GM23338 (cell line): Measurements from ENCODE around the gene GNAI3. TPM values are rescaled to one million over a fixed set of nuclear protein-coding genes. Genes with fewer than 3 reads are reported as not detected.
A peak's percentile ranks its signal among the peaks of the same experiment; 100 is the strongest.

Experiments
- ATAC-seq: fragments of 200-7000 bp; cut with Tn5 transposase; 3 replicates; pipeline ENCODE4 v1.9.1; 2020
- DNase-seq: peaks from one replicate; pipeline ENCODE4 v3.0.0-alpha.2; 2015; ENCODE audit warnings: low spot score
- H2AFZ ChIP-seq: fragments of 200-600 bp; sonication (generic); 2 replicates; pipeline ENCODE4 v1.8.0; 2016; ENCODE audit warnings: antibody characterized with exemption, mild to moderate bottlenecking, moderate library complexity
- H3F3A ChIP-seq: fragments of 200-600 bp; sonication (generic); replicated peaks from 2 replicates; pipeline ENCODE4 v1.8.0; 2017; ENCODE audit warnings: antibody characterized with exemption, mixed run types, low read depth
- H3K27ac ChIP-seq: fragments of 200-600 bp; sonication (generic); 2 replicates; pipeline ENCODE4 v1.6.1; 2016; ENCODE audit warnings: low read depth
- H3K27me3 ChIP-seq: fragments of 200-600 bp; sonication (generic); 2 replicates; pipeline ENCODE4 v1.8.0; 2016; ENCODE audit warnings: mild to moderate bottlenecking, mixed run types, moderate library complexity; ENCODE audit not compliant: insufficient read depth
- H3K36me3 ChIP-seq: fragments of 200-600 bp; sonication (generic); 2 replicates; pipeline ENCODE4 v1.8.0; 2016; ENCODE audit warnings: mild to moderate bottlenecking; ENCODE audit not compliant: insufficient read depth
- H3K4me1 ChIP-seq: fragments of 200-600 bp; sonication (generic); 2 replicates; pipeline ENCODE4 v1.8.0; 2016; ENCODE audit warnings: mild to moderate bottlenecking, moderate library complexity; ENCODE audit not compliant: insufficient read depth
- H3K4me2 ChIP-seq: fragments of 200-600 bp; sonication (generic); 2 replicates; pipeline ENCODE4 v1.7.1; 2017; ENCODE audit warnings: mixed run types
- H3K4me3 ChIP-seq: fragments of 200-600 bp; sonication (generic); 2 replicates; pipeline ENCODE4 v1.6.1; 2016; ENCODE audit warnings: mixed run types
- H3K79me2 ChIP-seq: fragments of 200-600 bp; sonication (generic); replicated peaks from 2 replicates; pipeline ENCODE4 v1.8.0; 2017; ENCODE audit warnings: mild to moderate bottlenecking; ENCODE audit not compliant: insufficient read depth
- H3K9me2 ChIP-seq: fragments of 200-600 bp; sonication (generic); 2 replicates; pipeline ENCODE4 v1.8.0; 2017; ENCODE audit not compliant: insufficient read depth
- H4K20me1 ChIP-seq: fragments of 200-600 bp; sonication (generic); replicated peaks from 2 replicates; pipeline ENCODE4 v1.8.0; 2017; ENCODE audit warnings: mild to moderate bottlenecking; ENCODE audit not compliant: insufficient read depth
- H3K27ac Mint-ChIP-seq: 2 replicates; pipeline ENCODE4 v1.8.0; 2020; ENCODE audit warnings: inconsistent platforms, mild to moderate bottlenecking, moderate library complexity, mixed read lengths
- H3K27me3 Mint-ChIP-seq: 3 replicates; pipeline ENCODE4 v1.8.0; 2022; ENCODE audit warnings: low read depth, mild to moderate bottlenecking, moderate library complexity, mixed read lengths, inconsistent platforms; ENCODE audit not compliant: insufficient read depth, poor library complexity
- H3K36me3 Mint-ChIP-seq: 3 replicates; pipeline ENCODE4 v1.8.0; 2021; ENCODE audit warnings: low read depth, mild to moderate bottlenecking, inconsistent platforms, moderate library complexity, mixed read lengths
- H3K4me1 Mint-ChIP-seq: 3 replicates; pipeline ENCODE4 v1.8.0; 2020; ENCODE audit warnings: mild to moderate bottlenecking, inconsistent platforms, mixed read lengths
- H3K4me3 Mint-ChIP-seq: 3 replicates; pipeline ENCODE4 v1.8.0; 2021; ENCODE audit warnings: moderate library complexity, mild to moderate bottlenecking, inconsistent platforms, mixed read lengths
- H3K9me3 Mint-ChIP-seq: 3 replicates; pipeline ENCODE4 v1.8.0; 2020; ENCODE audit warnings: moderate library complexity, mild to moderate bottlenecking, inconsistent platforms, mixed read lengths
- CREB1 ChIP-seq: fragments of 250-450 bp; sonication (Bioruptor Pico); IDR thresholded peaks from 2 replicates; pipeline ENCODE4 v1.5.0; 2020; ENCODE audit warnings: low read depth, mild to moderate bottlenecking, moderate library complexity
- CTCF ChIP-seq, 2 experiments: fragments of 200-600 bp in 1 of 2; sonication (generic) in 1 of 2; conservative IDR thresholded peaks; 2 replicates each; pipeline versions ENCODE4 v1.5.1 to v1.6.1; 2016 to 2017; ENCODE audit warnings: antibody characterized with exemption in 2 of 2, low read depth in 2 of 2, mild to moderate bottlenecking in 2 of 2, moderate library complexity in 1 of 2
- EZH2 ChIP-seq: fragments of 200-600 bp; sonication (generic); IDR thresholded peaks from one replicate; pipeline ENCODE4 v1.8.0; 2017; ENCODE audit warnings: antibody characterized with exemption, mild to moderate bottlenecking, low read depth; ENCODE audit not compliant: unreplicated experiment
- JUNB ChIP-seq: IDR thresholded peaks from one replicate; pipeline ENCODE4 v1.6.1; 2016; ENCODE audit warnings: antibody characterized with exemption; ENCODE audit not compliant: unreplicated experiment
- NANOG ChIP-seq: IDR thresholded peaks from 2 replicates; pipeline ENCODE4 v1.6.1; 2016; ENCODE audit warnings: antibody characterized with exemption, borderline replicate concordance
- POLR2AphosphoS5 ChIP-seq: IDR thresholded peaks from 2 replicates; pipeline ENCODE4 v1.6.1; 2016; ENCODE audit warnings: antibody characterized with exemption, low read depth
- STAT1 ChIP-seq: IDR thresholded peaks from one replicate; pipeline ENCODE4 v1.6.1; 2016; ENCODE audit warnings: antibody characterized with exemption; ENCODE audit not compliant: unreplicated experiment
- ZNF331 ChIP-seq: fragments of 250-450 bp; sonication (Bioruptor Pico); IDR thresholded peaks from 2 replicates; pipeline ENCODE4 v1.5.0; 2020; ENCODE audit warnings: low read depth, mild to moderate bottlenecking, moderate library complexity
- polyA plus RNA-seq: library from polyadenylated mRNA; unstranded; fragments of >200 nt; fragmentation: Nextera tagmentation; extraction: Ambion mirVana; gene quantifications from 2 replicates; pipeline ENCODE4 v1.2.1, GENCODE V29; 2016
- total RNA-seq: library from RNA; depleted of rRNA; stranded (reverse); fragments of >200 nt; shearing (Covaris generic); gene quantifications from 2 replicates; pipeline ENCODE4 v1.2.3, GENCODE V29; 2014

The GNAI3 gene
- total and polyA plus RNA-seq, 2 experiments from 2014 or later, result 4.5 to 10.2 TPM

DNA sequence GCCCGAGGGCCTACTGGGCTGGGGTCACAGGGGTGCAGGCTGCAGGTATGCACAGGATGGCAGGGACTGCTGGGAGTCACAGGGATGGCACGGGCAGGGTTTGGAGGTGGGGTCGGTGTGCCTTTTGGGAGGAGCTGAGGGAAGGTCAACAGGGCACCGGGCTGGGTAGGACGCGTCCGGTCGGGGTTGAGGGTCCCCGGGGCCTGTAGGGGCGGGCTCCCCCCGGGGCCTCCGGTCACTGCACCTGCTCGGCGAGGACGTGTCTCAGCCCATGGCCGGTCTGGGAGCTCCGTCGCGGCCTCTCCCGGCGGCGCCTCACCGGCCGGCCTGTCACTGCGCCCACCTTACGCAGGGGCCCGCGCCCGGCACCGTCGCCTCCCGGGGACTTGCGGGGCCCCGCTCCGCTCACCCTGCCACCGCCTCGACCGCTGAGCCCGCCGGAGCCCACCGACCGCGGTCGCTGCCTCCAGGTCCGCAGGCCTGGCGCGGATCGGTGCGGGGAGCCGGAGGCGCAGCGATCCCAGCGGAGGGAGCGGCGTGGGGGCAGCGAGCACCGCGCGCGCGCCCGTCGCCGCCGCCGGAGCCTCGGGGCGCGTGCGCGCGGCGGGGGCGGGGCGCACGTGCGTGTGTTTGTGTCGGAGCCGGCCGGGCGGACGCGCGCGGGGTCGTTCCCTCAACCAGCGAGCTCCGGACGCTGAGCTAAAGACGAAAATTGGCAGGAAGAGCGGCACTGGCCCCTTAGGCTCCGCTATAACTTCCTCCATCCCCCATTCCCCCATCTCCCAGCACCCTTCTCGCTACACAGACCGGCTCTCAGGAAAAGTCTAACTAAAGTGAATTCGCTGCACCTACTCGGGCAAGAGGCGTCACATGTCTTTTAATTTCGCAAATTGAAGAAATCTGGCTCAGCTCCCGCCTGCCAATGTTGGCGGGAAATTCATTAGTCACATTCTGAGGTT, 39.0 kb upstream of the GNAI3 start, which contains the start of gene AMIGO1:
Gene AMIGO1, minus strand, starts transcription at position 552 of the 959 bp plus-strand sequence. CDS start 815 bp downstream, outside the sequence.
- peak within 1 kb of the TSS; percentile 84 for H3K4me3 Mint-ChIP-seq
- no peaks in the 10 kb centered on the region for H4K20me1 ChIP-seq
- peak within 1 kb of the TSS; percentile 91 for H3K4me2 ChIP-seq
- H3K27me3 ChIP-seq, result peaks cover 36% of the 10 kb centered on the region
- H3K9me3 Mint-ChIP-seq, result no peaks in the 10 kb centered on the region
- no peaks in the 10 kb centered on the region; the same call in 1 of the 2 replicates for H3K9me2 ChIP-seq
- H2AFZ ChIP-seq, result peak within 1 kb of the TSS; percentile 99
- H3K27ac Mint-ChIP-seq, result no peak within 1 kb of the TSS
- peaks cover 7% of the 10 kb centered on the region; the same call in 1 of the 2 replicates for H3K4me1 ChIP-seq
- no peak within 1 kb of the TSS for H3K27ac ChIP-seq
- TF ChIP-seq CREB1 (no peak), NANOG (no peak), STAT1 (no peak)
- DNase-seq (peak; percentile 85), ATAC-seq (peak; percentile 82)
- H3K4me3 ChIP-seq, result peak within 1 kb of the TSS; percentile 91
- H3K36me3 ChIP-seq, result no peaks in the 10 kb centered on the region
- H3F3A ChIP-seq, result no peaks in the 10 kb centered on the region
- H3K79me2 ChIP-seq, result no peaks in the 10 kb centered on the region
- no peaks in the 10 kb centered on the region; the same call in 2 of the 3 replicates for H3K36me3 Mint-ChIP-seq
- H3K4me1 Mint-ChIP-seq, result peaks cover 11% of the 10 kb centered on the region
- H3K27me3 Mint-ChIP-seq, result peaks cover 12% of the 10 kb centered on the region

GRCh38 chr1:109513110-109513710, 35.2 kb upstream of the GNAI3 start:
- no peak for TF ChIP-seq STAT1
- Histone ChIP-seq H3K27me3 (peaks cover 32% of the 10 kb centered on the region), H3K4me2 (no peak overlapping the region), H3F3A (no peaks in the 10 kb centered on the region), H3K36me3 (no peaks in the 10 kb centered on the region), H3K79me2 (no peaks in the 10 kb centered on the region), H4K20me1 (no peaks in the 10 kb centered on the region), H2AFZ (no peak overlapping the region), H3K4me1 (peaks cover 7% of the 10 kb centered on the region; the same call in 1 of the 2 replicates), H3K27ac (no peak overlapping the region), H3K4me3 (no peak overlapping the region), H3K9me2 (no peaks in the 10 kb centered on the region)
- peaks cover 11% of the 10 kb centered on the region for H3K4me1 Mint-ChIP-seq
- H3K36me3 Mint-ChIP-seq, result no peaks in the 10 kb centered on the region; the same call in 2 of the 3 replicates
- no peaks in the 10 kb centered on the region for H3K9me3 Mint-ChIP-seq
- peaks cover 12% of the 10 kb centered on the region for H3K27me3 Mint-ChIP-seq
- ATAC-seq (no peak), DNase-seq (no peak)
- no peak overlapping the region for H3K27ac Mint-ChIP-seq
- H3K4me3 Mint-ChIP-seq, result no peak overlapping the region

DNA sequence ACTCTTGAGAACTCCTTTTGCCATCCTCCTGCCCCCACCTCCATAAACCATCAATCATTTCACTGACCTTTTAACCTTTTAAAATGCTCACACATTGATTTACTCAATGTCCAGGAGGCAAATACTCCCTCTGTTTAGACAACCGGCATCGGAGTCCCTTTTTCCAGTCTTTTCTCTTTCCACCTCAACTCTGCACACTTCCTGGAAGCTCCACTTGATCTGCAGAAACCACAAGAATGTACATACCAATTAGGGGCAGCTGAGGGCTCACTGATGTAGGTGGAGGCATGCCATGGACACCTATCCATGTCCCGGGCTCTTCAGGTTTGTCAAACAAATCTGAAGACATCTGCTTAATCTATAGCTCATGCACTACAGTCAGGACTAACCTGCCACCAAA, 33.6 kb upstream of the GNAI3 start:
- Histone ChIP-seq H3K79me2 (no peaks in the 10 kb centered on the region), H3K4me1 (peaks cover 7% of the 10 kb centered on the region; the same call in 1 of the 2 replicates), H3K27ac (no peak overlapping the region), H4K20me1 (no peaks in the 10 kb centered on the region), H3K27me3 (peaks cover 23% of the 10 kb centered on the region), H3K4me3 (no peak overlapping the region), H3F3A (no peaks in the 10 kb centered on the region), H3K9me2 (no peaks in the 10 kb centered on the region), H3K4me2 (no peak overlapping the region), H2AFZ (no peak overlapping the region), H3K36me3 (no peaks in the 10 kb centered on the region)
- TF ChIP-seq CREB1 (no peak), CTCF (conservative IDR thresholded peaks at IDR 0.05; ENCODE audit: low read depth in 2 of 2) (no peak), JUNB (no peak), POLR2AphosphoS5 (no peak), EZH2 (no peak), ZNF331 (CRISPR knock-in tag) (no peak)
- Mint-ChIP-seq H3K4me3 (no peak overlapping the region), H3K27ac (no peak overlapping the region), H3K27me3 (peaks cover 12% of the 10 kb centered on the region), H3K4me1 (peaks cover 5% of the 10 kb centered on the region), H3K9me3 (no peaks in the 10 kb centered on the region), H3K36me3 (no peaks in the 10 kb centered on the region)
- ATAC-seq (no peak), DNase-seq (no peak)
